Measurements from ENCODE around the gene DYNC1H1.

DNA sequence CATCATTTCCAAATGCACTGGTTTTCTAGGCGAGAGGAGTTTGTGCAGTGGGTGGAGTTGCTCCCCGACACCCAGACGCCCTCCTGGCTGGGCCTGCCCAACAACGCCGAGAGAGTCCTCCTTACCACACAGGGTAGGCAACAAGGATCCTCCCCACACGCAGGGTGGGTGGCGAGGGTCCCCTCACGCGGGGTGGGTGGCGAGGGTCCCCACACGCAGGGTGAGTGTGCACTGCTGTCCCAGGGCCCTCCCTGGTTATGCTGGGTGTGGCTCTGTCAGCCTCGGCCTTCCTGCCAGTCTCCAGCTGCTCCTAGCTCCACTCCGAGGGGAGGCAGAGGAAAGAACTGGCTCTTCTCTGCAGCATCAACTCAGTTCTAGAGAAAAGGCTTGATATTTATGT is 80.2 kb downstream of the DYNC1H1 start:
- no peak for TF ChIP-seq L3MBTL2 (conservative IDR thresholded peaks at IDR 0.05)
- no peak for TF ChIP-seq HDGF (IDR thresholded peaks at IDR 0.05; ENCODE audit: borderline replicate concordance)
- TF ChIP-seq NFRKB (IDR thresholded peaks at IDR 0.05), result no peak
- no peak for TF ChIP-seq SUZ12 (IDR thresholded peaks at IDR 0.05)
- TF ChIP-seq ELF4 (IDR thresholded peaks at IDR 0.05), result no peak
- no peak for TF ChIP-seq TARDBP (IDR thresholded peaks at IDR 0.05)
- no peak for TF ChIP-seq FOXA1 (IDR thresholded peaks at IDR 0.05)
- TF ChIP-seq SP1 (IDR thresholded peaks at IDR 0.05), result no peak
- TF ChIP-seq FOXM1 (IDR thresholded peaks at IDR 0.05; ENCODE audit: borderline replicate concordance), result no peak
- no peak for TF ChIP-seq CTBP1 (IDR thresholded peaks at IDR 0.05; ENCODE audit: borderline replicate concordance)
- TF ChIP-seq ZNF384 (IDR thresholded peaks at IDR 0.05), result no peak
- no peak for TF ChIP-seq BHLHE40 (IDR thresholded peaks at IDR 0.05; ENCODE audit: borderline replicate concordance)
- no peak for TF ChIP-seq FOXK2 (IDR thresholded peaks at IDR 0.05)
